DND-41 (cell line): ENCODE results near the gene INPP5A.

Source experiments
- ATAC-seq: fragments of 200-7000 bp; cut with Tn5 transposase; 3 replicates; pipeline ENCODE4 v1.9.1; 2021; ENCODE audit warnings: low read depth; ENCODE audit not compliant: insufficient read depth
- DNase-seq: peaks from one replicate; pipeline ENCODE4 v3.0.0-alpha.2; 2020
- H2AFZ ChIP-seq: 2 replicates; pipeline ENCODE4 v1.6.0; 2012; ENCODE audit warnings: low read depth, low read length
- H3K27ac ChIP-seq: 2 replicates; pipeline ENCODE4 v1.5.1; 2012; ENCODE audit warnings: low read length, inconsistent platforms
- H3K27me3 ChIP-seq: fragments of 200-600 bp; sonication (generic); 2 replicates; pipeline ENCODE4 v1.6.0; 2012; ENCODE audit warnings: low read length, mild to moderate bottlenecking, inconsistent platforms; ENCODE audit not compliant: insufficient read depth, poor library complexity
- H3K36me3 ChIP-seq: 2 replicates; pipeline ENCODE4 v1.5.1; 2012; ENCODE audit warnings: low read length, inconsistent platforms; ENCODE audit not compliant: insufficient read depth
- H3K4me1 ChIP-seq: 2 replicates; pipeline ENCODE4 v1.5.1; 2012; ENCODE audit warnings: mild to moderate bottlenecking, low read length; ENCODE audit not compliant: insufficient read depth
- H3K4me2 ChIP-seq: 2 replicates; pipeline ENCODE4 v1.6.0; 2012; ENCODE audit warnings: mild to moderate bottlenecking, moderate library complexity, low read length, inconsistent platforms; ENCODE audit not compliant: insufficient read depth
- H3K4me3 ChIP-seq, 2 experiments: fragments of 200-600 bp in 1 of 2; shearing (Covaris generic) in 1 of 2; 2 replicates each; pipeline ENCODE4 v1.5.1; 2012 to 2016; ENCODE audit warnings: inconsistent platforms in 2 of 2, low read length in 2 of 2, mild to moderate bottlenecking in 2 of 2, low read depth in 1 of 2, moderate library complexity in 1 of 2
- H3K79me2 ChIP-seq: 2 replicates; pipeline ENCODE4 v1.6.0; 2012; ENCODE audit warnings: low read length, inconsistent platforms; ENCODE audit not compliant: insufficient read depth
- H3K9ac ChIP-seq: 2 replicates; pipeline ENCODE4 v1.6.0; 2012; ENCODE audit warnings: low read depth, mild to moderate bottlenecking, inconsistent platforms, low read length, moderate library complexity
- H3K9me3 ChIP-seq: 2 replicates; pipeline ENCODE4 v1.5.1; 2012; ENCODE audit warnings: low read length, moderate library complexity, mild to moderate bottlenecking, inconsistent platforms; ENCODE audit not compliant: insufficient read depth, severe bottlenecking
- H4K20me1 ChIP-seq: 2 replicates; pipeline ENCODE4 v1.6.0; 2012; ENCODE audit warnings: low read length; ENCODE audit not compliant: insufficient read depth
- CTCF ChIP-seq: IDR thresholded peaks from 2 replicates; pipeline ENCODE4 v1.5.1; 2012; ENCODE audit warnings: borderline replicate concordance, low read length, moderate library complexity, mild to moderate bottlenecking; ENCODE audit not compliant: poor library complexity, severe bottlenecking; ENCODE audit errors: extremely low read depth
- EZH2 ChIP-seq: IDR thresholded peaks from 3 replicates; pipeline ENCODE4 v1.6.1; 2012; ENCODE audit warnings: borderline replicate concordance, low read depth, mild to moderate bottlenecking, moderate library complexity, low read length, inconsistent platforms; ENCODE audit not compliant: severe bottlenecking

Gene INPP5A

GRCh38 chr10:132532179-132532578 is 5.4 kb upstream of the INPP5A start:
- Histone ChIP-seq H3K4me1 (peaks cover 21% of the 10 kb centered on the region), H3K27ac (no peak overlapping the region)
- TF ChIP-seq CTCF (no peak), EZH2 (no peak)

GRCh38 chr10:132532749-132533560 is 4.6 kb upstream of the INPP5A start:
- H3K27ac ChIP-seq, result no peak overlapping the region
- H3K27me3 ChIP-seq, result no peaks in the 10 kb centered on the region
- H3K4me1 ChIP-seq, result peaks cover 21% of the 10 kb centered on the region
- no peak overlapping the region for H2AFZ ChIP-seq
- peaks cover 8% of the 10 kb centered on the region; the same call in 1 of the 2 replicates for H4K20me1 ChIP-seq
- H3K79me2 ChIP-seq, result peaks cover 6% of the 10 kb centered on the region
- TF ChIP-seq CTCF (no peak), EZH2 (no peak)
- DNase-seq (no peak), ATAC-seq (no peak)
- no peak overlapping the region for H3K4me2 ChIP-seq
- peaks cover 5% of the 10 kb centered on the region for H3K9me3 ChIP-seq
- H3K4me3 ChIP-seq, result no peak overlapping the region
- no peaks in the 10 kb centered on the region for H3K36me3 ChIP-seq
- no peak overlapping the region for H3K9ac ChIP-seq

More at GRCh38 chr10:132532179-132532578, 5.4 kb upstream of the INPP5A start:
- Histone ChIP-seq H4K20me1 (peaks cover 8% of the 10 kb centered on the region; the same call in 1 of the 2 replicates), H3K9me3 (peaks cover 5% of the 10 kb centered on the region), H3K4me3 (no peak overlapping the region), H3K9ac (no peak overlapping the region), H3K79me2 (peaks cover 5% of the 10 kb centered on the region; the same call in 1 of the 2 replicates), H3K4me2 (no peak overlapping the region), H3K27me3 (no peaks in the 10 kb centered on the region), H2AFZ (no peak overlapping the region), H3K36me3 (no peaks in the 10 kb centered on the region)
- DNase-seq (no peak), ATAC-seq (no peak)

DNA sequence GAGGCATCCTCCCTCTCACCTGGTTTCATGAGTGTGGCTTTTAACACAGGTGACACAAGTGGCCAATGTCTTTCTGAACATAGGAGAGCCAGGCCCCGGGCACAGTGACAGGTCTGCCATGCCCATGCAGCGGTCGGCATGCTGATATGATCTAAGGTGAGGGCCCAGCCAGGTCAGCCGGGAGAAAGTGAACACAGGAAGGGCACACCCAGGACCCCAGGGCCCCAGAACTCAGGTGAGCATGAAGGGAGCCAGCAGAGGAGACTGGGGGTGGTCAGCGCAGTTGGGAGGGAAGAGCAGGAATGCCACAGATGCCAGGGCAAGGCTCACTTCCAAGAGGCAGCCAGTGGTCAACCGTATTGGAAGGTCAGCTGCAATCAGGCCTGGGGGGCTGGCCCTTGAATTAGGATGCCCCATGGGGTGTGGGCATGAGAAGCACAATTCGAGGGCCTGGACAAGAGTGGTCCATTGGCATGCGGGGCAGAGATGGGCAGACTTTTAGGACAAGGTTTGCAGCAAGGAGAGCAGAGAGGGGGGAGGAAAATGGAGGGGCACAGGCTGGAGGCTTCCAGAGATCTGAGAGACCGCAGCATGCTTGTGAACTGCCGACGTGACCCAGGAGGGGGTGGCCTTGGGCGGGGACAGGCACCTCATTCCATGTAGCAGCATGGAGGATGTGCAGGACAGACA is 3.9 kb upstream of the INPP5A start:
- no peaks in the 10 kb centered on the region for H3K36me3 ChIP-seq
- DNase-seq (no peak), ATAC-seq (no peak)
- H3K27ac ChIP-seq, result no peak overlapping the region
- H2AFZ ChIP-seq, result no peak overlapping the region
- no peak overlapping the region for H3K4me3 ChIP-seq
- H3K4me2 ChIP-seq, result no peak overlapping the region
- H3K4me1 ChIP-seq, result peaks cover 28% of the 10 kb centered on the region
- H3K27me3 ChIP-seq, result no peaks in the 10 kb centered on the region
- peaks cover 5% of the 10 kb centered on the region for H3K9me3 ChIP-seq
- H4K20me1 ChIP-seq, result peaks cover 15% of the 10 kb centered on the region
- no peak for TF ChIP-seq EZH2
- TF ChIP-seq CTCF, result no peak
- peaks cover 13% of the 10 kb centered on the region for H3K79me2 ChIP-seq
- no peak overlapping the region for H3K9ac ChIP-seq
